ENCODE data around the gene ZNF428.

DNA sequence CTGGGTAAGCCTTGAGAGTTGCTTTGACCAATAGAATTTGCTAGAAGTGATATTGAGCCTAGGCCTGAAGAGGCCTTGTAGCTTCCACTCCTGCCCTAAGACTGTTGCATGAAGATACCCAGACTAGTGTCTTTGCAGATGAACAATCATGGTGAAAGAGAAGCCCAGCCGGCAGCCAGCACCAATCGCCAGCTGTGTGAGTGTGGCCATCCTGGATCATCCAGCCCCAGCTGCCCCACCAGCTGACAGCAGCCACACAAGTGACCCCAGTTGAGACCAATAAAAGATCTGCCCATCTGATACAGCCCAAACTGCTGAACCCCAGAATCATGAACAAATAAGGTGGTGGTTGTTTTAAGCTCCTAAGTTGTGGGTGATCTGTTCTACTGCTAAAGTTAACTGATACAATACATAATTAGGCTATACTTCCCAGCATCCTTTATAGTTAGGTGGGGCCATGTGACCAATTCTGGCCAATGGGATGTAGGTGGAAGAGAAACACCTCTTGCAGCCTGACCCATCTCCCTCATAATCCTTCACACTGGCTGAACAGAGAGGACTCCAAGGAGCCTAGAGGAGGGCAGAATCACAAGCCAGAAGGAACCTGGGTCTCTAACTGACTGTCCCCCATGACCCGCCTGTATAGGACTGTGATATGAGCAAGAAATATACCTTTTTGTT is 9.4 kb upstream of the ZNF428 start:
- TF ChIP-seq EZH2phosphoT487 (IDR thresholded peaks at IDR 0.05; ENCODE audit: borderline replicate concordance, low read length) (no peak), EZH2 (IDR thresholded peaks at IDR 0.05; ENCODE audit: low read length, unreplicated experiment) (no peak)
